Central memory CD8-positive, alpha-beta T cell (primary cell): ENCODE measurements around the gene AARSD1.

Source experiments
- ATAC-seq: fragments of 150-1000 bp; cut with Tn5 transposase; replicated peaks from 2 replicates; pipeline ENCODE4 v1.10.0; 2022; ENCODE audit warnings: mild to moderate bottlenecking, moderate FRiP score, moderate number of reproducible peaks; ENCODE audit not compliant: poor library complexity, severe bottlenecking; ENCODE audit errors: extremely low read depth
- DNase-seq, 2 donors: peaks; one replicate each; pipeline ENCODE4 v3.0.0; 2021; ENCODE audit warnings: low spot score in 2 of 2
- H3K27ac Mint-ChIP-seq: one replicate; pipeline ENCODE4 v1.8.0; 2022; ENCODE audit warnings: low read depth, mild to moderate bottlenecking, moderate library complexity, mixed read lengths
- H3K27me3 Mint-ChIP-seq: one replicate; pipeline ENCODE4 v1.8.0; 2022; ENCODE audit warnings: mixed read lengths
- H3K36me3 Mint-ChIP-seq: one replicate; pipeline ENCODE4 v1.8.0; 2022; ENCODE audit warnings: mild to moderate bottlenecking, moderate library complexity, mixed read lengths; ENCODE audit not compliant: insufficient read depth
- H3K4me1 Mint-ChIP-seq: one replicate; pipeline ENCODE4 v1.8.0; 2022; ENCODE audit warnings: mixed read lengths
- H3K4me3 Mint-ChIP-seq: one replicate; pipeline ENCODE4 v1.8.0; 2022; ENCODE audit warnings: mild to moderate bottlenecking, moderate library complexity, mixed read lengths
- H3K9me3 Mint-ChIP-seq: one replicate; pipeline ENCODE4 v1.8.0; 2022; ENCODE audit warnings: mixed read lengths

The AARSD1 gene

DNA sequence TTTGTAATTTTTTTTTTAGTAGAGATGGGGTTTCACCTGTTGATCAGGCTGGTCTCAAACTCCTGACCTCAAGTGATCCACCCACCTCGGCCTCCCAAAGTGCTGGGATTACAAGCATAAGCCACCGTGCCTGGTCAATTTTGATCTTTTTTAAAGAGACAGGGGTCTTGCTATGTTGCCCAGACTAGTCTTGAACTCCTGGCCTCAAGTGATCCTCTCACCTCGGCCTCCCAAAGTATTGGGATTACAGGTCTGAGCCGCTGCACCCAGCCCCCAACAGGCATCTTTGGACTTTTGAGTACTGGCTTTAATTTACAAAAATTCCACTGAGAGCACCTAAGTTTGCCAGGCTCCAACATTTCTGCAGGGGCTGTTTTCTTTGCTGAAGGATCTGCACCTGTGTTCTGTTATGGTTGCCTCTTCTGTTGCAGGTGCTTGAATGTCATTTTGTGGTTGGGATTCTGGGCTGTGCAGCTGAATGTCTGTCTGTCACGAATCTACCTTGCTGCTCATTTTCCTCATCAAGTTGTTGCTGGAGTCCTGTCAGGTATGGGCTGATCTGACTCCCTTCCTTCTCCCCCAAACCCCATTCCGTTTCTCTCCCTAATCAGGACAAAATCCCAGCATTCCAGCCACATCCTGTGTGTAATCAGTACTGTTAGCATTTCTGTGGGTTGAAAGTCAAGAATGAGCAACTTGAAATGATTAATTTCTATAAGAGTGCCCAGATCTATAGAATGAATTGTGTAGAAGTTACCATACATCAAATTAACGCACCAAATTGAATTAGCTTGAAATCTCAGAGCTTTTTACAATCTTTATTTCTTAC is 55.2 kb downstream of the AARSD1 start:
- DNase-seq: no peak
- H3K4me1 Mint-ChIP-seq: no peaks in the 10 kb centered on the region
- H3K36me3 Mint-ChIP-seq: peaks cover 2% of the 10 kb centered on the region
- H3K27ac Mint-ChIP-seq: no peak overlapping the region
- ATAC-seq: no peak
- no peak overlapping the region for H3K4me3 Mint-ChIP-seq
- no peaks in the 10 kb centered on the region for H3K9me3 Mint-ChIP-seq
- H3K27me3 Mint-ChIP-seq: peaks cover 31% of the 10 kb centered on the region

DNA sequence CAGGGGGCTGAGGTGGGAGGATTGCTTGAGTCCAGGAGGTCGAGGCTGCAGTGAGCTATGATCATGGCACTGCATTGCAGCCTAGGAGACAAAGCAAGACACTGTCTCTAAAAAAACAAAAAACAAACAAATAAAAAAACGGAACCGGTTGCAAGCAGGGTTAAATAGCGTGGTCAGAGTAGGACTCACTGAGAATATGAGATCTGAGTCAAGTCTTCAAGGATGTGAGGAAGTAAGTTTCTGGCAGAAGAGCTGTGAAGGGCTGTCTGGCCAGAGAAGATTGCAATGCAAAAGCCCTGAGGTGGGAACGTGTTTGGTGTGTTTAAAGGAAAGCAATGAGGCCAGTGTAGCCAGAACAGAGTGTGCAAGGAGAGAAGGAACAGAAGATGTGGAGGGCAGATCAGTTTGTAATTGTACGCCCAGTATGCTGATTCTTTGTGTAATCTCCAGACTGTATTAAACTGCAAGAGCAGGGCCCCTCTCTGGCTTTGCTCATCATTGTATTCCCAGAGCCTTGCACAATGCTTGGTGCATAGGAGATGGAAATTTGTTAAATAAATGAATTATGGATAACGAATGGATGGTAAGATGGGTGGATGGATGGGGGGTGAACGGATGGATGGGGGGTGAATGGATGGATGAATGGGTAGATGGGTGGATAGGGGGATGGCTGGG is 57.3 kb downstream of the AARSD1 start:
- no peak overlapping the region for H3K27ac Mint-ChIP-seq
- DNase-seq (no peak), ATAC-seq (no peak)
- H3K36me3 Mint-ChIP-seq: peaks cover 2% of the 10 kb centered on the region
- H3K9me3 Mint-ChIP-seq: no peaks in the 10 kb centered on the region
- peaks cover 37% of the 10 kb centered on the region for H3K27me3 Mint-ChIP-seq
- H3K4me1 Mint-ChIP-seq: no peaks in the 10 kb centered on the region
- no peak overlapping the region for H3K4me3 Mint-ChIP-seq

DNA sequence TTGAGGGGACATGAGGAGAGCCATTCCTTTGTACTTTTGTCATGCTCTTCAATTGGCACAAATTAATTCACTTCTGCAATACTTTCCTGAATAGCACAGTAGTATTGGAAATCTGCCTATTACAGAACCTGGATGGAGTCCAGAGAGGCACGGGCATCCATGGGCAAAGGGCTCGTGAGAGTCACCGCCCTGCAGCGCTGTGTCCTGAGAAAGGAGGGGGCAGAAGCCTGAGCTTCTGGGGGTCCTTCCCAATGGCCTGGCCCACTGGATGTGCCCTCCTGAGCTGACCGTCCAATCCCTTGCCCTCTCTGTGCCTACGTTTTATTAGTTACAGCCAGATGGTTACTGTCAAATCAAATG is 60.2 kb downstream of the AARSD1 start:
- H3K4me3 Mint-ChIP-seq: no peak overlapping the region
- no peaks in the 10 kb centered on the region for H3K4me1 Mint-ChIP-seq
- H3K27me3 Mint-ChIP-seq: peaks cover 34% of the 10 kb centered on the region
- H3K36me3 Mint-ChIP-seq: peaks cover 2% of the 10 kb centered on the region
- H3K27ac Mint-ChIP-seq: no peak overlapping the region
- DNase-seq (no peak), ATAC-seq (no peak)
- no peaks in the 10 kb centered on the region for H3K9me3 Mint-ChIP-seq

DNA sequence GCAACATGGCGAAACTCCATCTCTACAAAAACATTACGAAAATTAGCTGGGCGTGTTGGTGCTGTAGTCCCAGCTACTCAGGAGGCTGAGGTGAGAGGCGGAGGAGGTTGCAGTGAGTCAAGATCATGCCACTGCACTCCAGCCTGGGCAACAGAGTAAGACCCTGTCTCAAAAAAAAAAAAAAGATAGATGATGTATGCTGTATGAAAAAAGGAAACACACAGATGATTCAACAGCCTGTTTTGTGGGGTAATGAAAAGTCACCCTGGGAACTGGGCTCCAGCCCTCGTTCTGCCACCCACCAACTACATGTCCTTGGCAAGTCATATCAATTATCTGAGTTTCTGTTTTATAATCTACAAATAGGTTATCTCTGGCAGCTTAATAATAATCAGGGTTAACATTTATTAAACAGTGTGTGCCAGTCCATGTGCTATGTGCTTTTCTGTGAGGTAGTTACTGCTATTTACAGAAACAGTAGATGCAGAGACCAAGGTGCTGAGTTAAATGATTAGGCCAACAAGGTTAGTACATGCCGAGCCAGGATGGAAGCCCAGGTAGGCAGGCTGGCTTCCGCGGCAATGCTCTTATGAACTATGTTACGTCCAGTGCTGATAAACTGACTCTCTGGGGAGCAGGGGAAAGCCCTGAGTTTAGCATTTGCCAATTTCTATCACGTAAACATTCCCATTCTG is 62.6 kb downstream of the AARSD1 start:
- H3K27me3 Mint-ChIP-seq: peaks cover 45% of the 10 kb centered on the region
- H3K27ac Mint-ChIP-seq: no peak overlapping the region
- H3K36me3 Mint-ChIP-seq: peaks cover 2% of the 10 kb centered on the region
- no peak overlapping the region for H3K4me3 Mint-ChIP-seq
- H3K4me1 Mint-ChIP-seq: no peaks in the 10 kb centered on the region
- DNase-seq (no peak), ATAC-seq (no peak)
- H3K9me3 Mint-ChIP-seq: no peaks in the 10 kb centered on the region
